ENCODE results near the gene ARMCX2. TPM values are rescaled to one million over a fixed set of nuclear protein-coding genes. Genes with fewer than 3 reads are reported as not detected.

Gene ARMCX2
- total RNA-seq, 2 donors from 2014 or later = 142 to 144 TPM

DNA sequence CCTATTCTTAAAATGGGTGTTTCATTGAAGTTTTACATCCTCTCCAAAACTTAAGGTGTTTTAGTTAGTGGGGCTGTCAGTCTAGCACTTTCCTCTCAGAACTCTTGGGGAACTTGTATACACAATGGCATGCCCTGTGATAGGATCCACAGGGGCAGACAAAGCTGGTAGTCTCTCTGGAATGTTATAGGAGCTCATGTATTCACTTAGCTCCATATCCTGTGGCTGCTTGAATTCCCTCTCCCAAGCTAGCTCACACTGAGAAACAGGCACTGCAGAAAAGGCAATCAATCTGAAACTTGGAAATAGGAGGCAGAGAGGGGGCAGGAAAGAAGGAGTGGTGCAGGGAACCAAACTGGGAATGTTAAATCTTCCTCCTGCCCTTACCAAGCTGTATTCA, 26.3 kb upstream of the ARMCX2 start:
- H3K27ac ChIP-seq (ENCODE audit: low read depth, low read length) = no peak overlapping the region
- H3K9ac ChIP-seq (ENCODE audit: extremely low read depth, low read length, poor library complexity, severe bottlenecking) = no peak overlapping the region
- no peaks in the 10 kb centered on the region for H3K27me3 ChIP-seq (ENCODE audit: control insufficient read depth, insufficient read depth, low read length, poor library complexity, severe bottlenecking)
- Mint-ChIP-seq H3K36me3 (ENCODE audit: low read depth) (no peaks in the 10 kb centered on the region), H3K27me3 (ENCODE audit: insufficient read depth) (no peaks in the 10 kb centered on the region), H3K9me3 (peaks cover 46% of the 10 kb centered on the region), H3K27ac (peak overlapping the region; percentile 71), H3K4me1 (peaks cover 7% of the 10 kb centered on the region), H3K4me3 (no peak overlapping the region)
- no peaks in the 10 kb centered on the region for H3K9me3 ChIP-seq (ENCODE audit: control insufficient read depth, low read length)
- H3K36me3 ChIP-seq (ENCODE audit: control insufficient read depth, insufficient read depth, low read length) = no peaks in the 10 kb centered on the region
- peak; percentile 59 for DNase-seq
- TF ChIP-seq, protein P1, sequence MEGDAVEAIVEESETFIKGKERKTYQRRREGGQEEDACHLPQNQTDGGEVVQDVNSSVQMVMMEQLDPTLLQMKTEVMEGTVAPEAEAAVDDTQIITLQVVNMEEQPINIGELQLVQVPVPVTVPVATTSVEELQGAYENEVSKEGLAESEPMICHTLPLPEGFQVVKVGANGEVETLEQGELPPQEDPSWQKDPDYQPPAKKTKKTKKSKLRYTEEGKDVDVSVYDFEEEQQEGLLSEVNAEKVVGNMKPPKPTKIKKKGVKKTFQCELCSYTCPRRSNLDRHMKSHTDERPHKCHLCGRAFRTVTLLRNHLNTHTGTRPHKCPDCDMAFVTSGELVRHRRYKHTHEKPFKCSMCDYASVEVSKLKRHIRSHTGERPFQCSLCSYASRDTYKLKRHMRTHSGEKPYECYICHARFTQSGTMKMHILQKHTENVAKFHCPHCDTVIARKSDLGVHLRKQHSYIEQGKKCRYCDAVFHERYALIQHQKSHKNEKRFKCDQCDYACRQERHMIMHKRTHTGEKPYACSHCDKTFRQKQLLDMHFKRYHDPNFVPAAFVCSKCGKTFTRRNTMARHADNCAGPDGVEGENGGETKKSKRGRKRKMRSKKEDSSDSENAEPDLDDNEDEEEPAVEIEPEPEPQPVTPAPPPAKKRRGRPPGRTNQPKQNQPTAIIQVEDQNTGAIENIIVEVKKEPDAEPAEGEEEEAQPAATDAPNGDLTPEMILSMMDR (conservative IDR thresholded peaks at IDR 0.05) = no peak
- H3K4me3 ChIP-seq (ENCODE audit: low read length) = no peak overlapping the region
- H3K4me1 ChIP-seq (ENCODE audit: control insufficient read depth, insufficient read depth, low read length) = no peaks in the 10 kb centered on the region

GRCh38 chrX:101682723-101683122, 23.1 kb upstream of the ARMCX2 start:
- Histone ChIP-seq H3K9me3 (ENCODE audit: control insufficient read depth, low read length) (no peaks in the 10 kb centered on the region), H3K4me3 (ENCODE audit: low read length) (no peak overlapping the region), H3K4me1 (ENCODE audit: control insufficient read depth, insufficient read depth, low read length) (no peaks in the 10 kb centered on the region), H3K9ac (ENCODE audit: extremely low read depth, low read length, poor library complexity, severe bottlenecking) (no peak overlapping the region), H3K27me3 (ENCODE audit: control insufficient read depth, insufficient read depth, low read length, poor library complexity, severe bottlenecking) (no peaks in the 10 kb centered on the region), H3K36me3 (ENCODE audit: control insufficient read depth, insufficient read depth, low read length) (no peaks in the 10 kb centered on the region), H3K27ac (ENCODE audit: low read depth, low read length) (no peak overlapping the region)
- TF ChIP-seq, protein P1 (conservative IDR thresholded peaks at IDR 0.05) = no peak
- WGBS, 2 experiments (ENCODE audit: insufficient coverage in 1 of 2, insufficient read length in 1 of 2) = 14% methylated on average over 1 of the region's 2 CpGs; no CpG with 5 or more reads in 1 of the 2 experiments
- Mint-ChIP-seq H3K27me3 (ENCODE audit: insufficient read depth) (no peaks in the 10 kb centered on the region), H3K4me1 (peaks cover 9% of the 10 kb centered on the region), H3K4me3 (no peak overlapping the region), H3K9me3 (peaks cover 42% of the 10 kb centered on the region), H3K36me3 (ENCODE audit: low read depth) (no peaks in the 10 kb centered on the region), H3K27ac (no peak overlapping the region)
- DNase-seq = no peak

GRCh38 chrX:101677028-101677427, 17.4 kb upstream of the ARMCX2 start:
- WGBS, 2 experiments (ENCODE audit: insufficient coverage in 1 of 2, insufficient read length in 1 of 2) = 88% methylated on average over 1 of the region's 1 CpG; no CpG with 5 or more reads in 1 of the 2 experiments
- no peak overlapping the region for H3K27ac Mint-ChIP-seq
- no peaks in the 10 kb centered on the region for H3K36me3 ChIP-seq (ENCODE audit: control insufficient read depth, insufficient read depth, low read length)
- peaks cover 8% of the 10 kb centered on the region for H3K4me1 Mint-ChIP-seq
- no peaks in the 10 kb centered on the region for H3K4me1 ChIP-seq (ENCODE audit: control insufficient read depth, insufficient read depth, low read length)
- H3K4me3 Mint-ChIP-seq = no peak overlapping the region
- H3K9ac ChIP-seq (ENCODE audit: extremely low read depth, low read length, poor library complexity, severe bottlenecking) = no peak overlapping the region
- H3K27ac ChIP-seq (ENCODE audit: low read depth, low read length) = no peak overlapping the region
- H3K9me3 Mint-ChIP-seq = peaks cover 20% of the 10 kb centered on the region
- DNase-seq = no peak
- TF ChIP-seq, protein P1 (conservative IDR thresholded peaks at IDR 0.05) = no peak
- H3K36me3 Mint-ChIP-seq (ENCODE audit: low read depth) = no peaks in the 10 kb centered on the region
- H3K27me3 ChIP-seq (ENCODE audit: control insufficient read depth, insufficient read depth, low read length, poor library complexity, severe bottlenecking) = no peaks in the 10 kb centered on the region
- H3K27me3 Mint-ChIP-seq (ENCODE audit: insufficient read depth) = no peaks in the 10 kb centered on the region
- H3K9me3 ChIP-seq (ENCODE audit: control insufficient read depth, low read length) = no peaks in the 10 kb centered on the region
- no peak overlapping the region for H3K4me3 ChIP-seq (ENCODE audit: low read length)

All from endodermal cell (in vitro differentiated cells).